Activated CD8-positive, alpha-beta T cell treated with anti-CD3 and anti-CD28 coated beads for 36 hours (primary cell): ENCODE results near the gene KCNK6. TPM values are rescaled to one million over a fixed set of nuclear protein-coding genes. Genes with fewer than 3 reads are reported as not detected.
A peak's percentile ranks its signal among the peaks of the same experiment; 100 is the strongest.

Experiments used
- ATAC-seq: fragments of 200-7000 bp; cut with Tn5 transposase; one replicate; pipeline ENCODE4 v1.10.0; 2021; ENCODE audit warnings: mild to moderate bottlenecking, moderate library complexity
- CTCF ChIA-PET: fragments of 350-600 bp; sonication (Branson Sonifier 250); formaldehyde crosslinking; loops from one replicate; lab custom pipeline; 2021; ENCODE audit warnings: antibody characterized with exemption; lab: Charles Lee
- POLR2A ChIA-PET: fragments of 350-600 bp; sonication (Branson Sonifier 250); formaldehyde crosslinking; loops from one replicate; lab custom pipeline; 2021; ENCODE audit warnings: antibody characterized with exemption; lab: Charles Lee
- DNase-seq: peaks from one replicate; pipeline ENCODE4 v3.0.0-alpha.2; 2020
- H3K27ac Mint-ChIP-seq: one replicate; pipeline ENCODE4 v1.8.0; 2021; ENCODE audit warnings: mild to moderate bottlenecking, mixed read lengths
- H3K27me3 Mint-ChIP-seq: one replicate; pipeline ENCODE4 v1.8.0; 2021; ENCODE audit warnings: mixed read lengths
- H3K36me3 Mint-ChIP-seq: one replicate; pipeline ENCODE4 v1.8.0; 2021; ENCODE audit warnings: low read depth, mixed read lengths
- H3K4me1 Mint-ChIP-seq: one replicate; pipeline ENCODE4 v1.8.0; 2021; ENCODE audit warnings: low read depth, mixed read lengths
- H3K4me3 Mint-ChIP-seq: one replicate; pipeline ENCODE4 v1.8.0; 2021; ENCODE audit warnings: mild to moderate bottlenecking, moderate library complexity, mixed read lengths
- H3K9me3 Mint-ChIP-seq: one replicate; pipeline ENCODE4 v1.8.0; 2021; ENCODE audit warnings: mixed read lengths
- CTCF ChIP-seq: fragments of 200-600 bp; IDR thresholded peaks from one replicate; pipeline ENCODE4 v1.8.0; 2022; ENCODE audit warnings: antibody characterized with exemption, mild to moderate bottlenecking
- intact Hi-C: fragments of 100-400 bp; cut with micrococcal nuclease; formaldehyde crosslinking; loops from one replicate; pipeline ENCODE4 v1.10.0; 2022
- total RNA-seq, 2 experiments: library from RNA; stranded (reverse); gene quantifications; one replicate each; pipeline ENCODE4 v1.2.3, GENCODE V29; 2021

Gene KCNK6
- total RNA-seq, 2 experiments from 2014 or later, result 10.3 to 11.9 TPM

- POLR2A ChIA-PET, result interaction anchor here (0.9 to 3.4 kb wide), 6 partner anchors 12 to 139 kb away, joined by 3 to 40 read pairs (median 8); partner anchors contain the start of genes CATSPERG, GGN and SPRED3
- Mint-ChIP-seq H3K4me3 (peak overlapping the region; percentile 100), H3K9me3 (no peaks in the 10 kb centered on the region), H3K36me3 (peaks cover 21% of the 10 kb centered on the region), H3K27me3 (peaks cover 1% of the 10 kb centered on the region), H3K4me1 (peaks cover 23% of the 10 kb centered on the region), H3K27ac (peak overlapping the region; percentile 99)
- intact Hi-C loops, result loop anchor here (5.0 kb wide), 1 partner anchor 37 kb away; the partner anchor contains the start of gene CATSPERG
- DNase-seq, result no peak
- CTCF ChIA-PET, result interaction anchor here (0.7 to 3.7 kb wide), 15 partner anchors 12 to 556 kb away, joined by 3 to 30 read pairs (median 5); partner anchors contain the start of genes CATSPERG, FAM98C, MRPS12 and SARS2
- ATAC-seq, result no peak
- TF ChIP-seq CTCF, result no peak
These were observed 54.3 kb downstream of the KCNK6 start for GRCh38 chr19:38373907-38374331.

GRCh38 chr19:38374332-38375097, 54.9 kb downstream of the KCNK6 start, which contains the start of gene PSMD8:
Gene PSMD8, plus strand, starts transcription at chr19:38374571. Its CDS starts 31 bp downstream, at chr19:38374602.
- Mint-ChIP-seq H3K4me1 (peaks cover 23% of the 10 kb centered on the region), H3K9me3 (no peaks in the 10 kb centered on the region), H3K36me3 (peaks cover 27% of the 10 kb centered on the region), H3K27ac (peak within 1 kb of the TSS; percentile 99), H3K4me3 (peak within 1 kb of the TSS; percentile 100), H3K27me3 (peaks cover 1% of the 10 kb centered on the region)
- CTCF ChIA-PET, result interaction anchor here (0.7 to 3.7 kb wide), 16 partner anchors 12 to 556 kb away, joined by 3 to 30 read pairs (median 5); partner anchors contain the start of genes CATSPERG, FAM98C, GGN and MRPS12
- intact Hi-C loops, result loop anchor here (5.0 kb wide), 1 partner anchor 37 kb away; the partner anchor contains the start of gene CATSPERG
- POLR2A ChIA-PET, result interaction anchor here (0.6 to 3.4 kb wide), 9 partner anchors 8 to 470 kb away, joined by 3 to 40 read pairs (median 3); partner anchors contain the start of genes CATSPERG, GGN and SPRED3
- peak; percentile 99 for ATAC-seq
- peak; percentile 100 for DNase-seq
- TF ChIP-seq CTCF, result no peak

- DNase-seq (no peak), ATAC-seq (peak; percentile 0)
- H3K4me3 Mint-ChIP-seq, result peak overlapping the region; percentile 100
- TF ChIP-seq CTCF, result no peak
- peaks cover 32% of the 10 kb centered on the region for H3K36me3 Mint-ChIP-seq
- ChIA-PET POLR2A (interaction anchor here (0.7 to 3.4 kb wide), 6 partner anchors 8 to 140 kb away, joined by 3 to 40 read pairs (median 8); partner anchors contain the start of genes CATSPERG, GGN and SPRED3), CTCF (interaction anchor here (1.2 to 3.7 kb wide), 6 partner anchors 13 to 141 kb away, joined by 3 to 30 read pairs (median 8); partner anchors contain the start of genes FAM98C and GGN)
- peaks cover 1% of the 10 kb centered on the region for H3K27me3 Mint-ChIP-seq
- H3K9me3 Mint-ChIP-seq, result no peaks in the 10 kb centered on the region
- peaks cover 23% of the 10 kb centered on the region for H3K4me1 Mint-ChIP-seq
- intact Hi-C loops, result no loop called here
- H3K27ac Mint-ChIP-seq, result peak overlapping the region; percentile 99
These were observed 55.5 kb downstream of the KCNK6 start for GRCh38 chr19:38375098-38375493.

- H3K9me3 Mint-ChIP-seq, result no peaks in the 10 kb centered on the region
- ChIA-PET CTCF (interaction anchor here (1.2 to 3.7 kb wide), 5 partner anchors 12 to 142 kb away, joined by 3 to 30 read pairs (median 4); partner anchors contain the start of genes FAM98C and GGN), POLR2A (interaction anchor here (0.7 to 3.4 kb wide), 4 partner anchors 10 to 94 kb away, joined by 3 to 40 read pairs (median 8); partner anchors contain the start of genes CATSPERG, GGN and SPRED3)
- ATAC-seq (no peak), DNase-seq (no peak)
- peaks cover 23% of the 10 kb centered on the region for H3K4me1 Mint-ChIP-seq
- H3K27ac Mint-ChIP-seq, result peak overlapping the region; percentile 99
- no peaks in the 10 kb centered on the region for H3K27me3 Mint-ChIP-seq
- peak overlapping the region; percentile 100 for H3K4me3 Mint-ChIP-seq
- H3K36me3 Mint-ChIP-seq, result peaks cover 38% of the 10 kb centered on the region
- TF ChIP-seq CTCF, result no peak
- intact Hi-C loops, result no loop called here
These were observed 56.1 kb downstream of the KCNK6 start for GRCh38 chr19:38375748-38376147.
